H1 (cell line): ENCODE data around the gene ARMC12. TPM values are rescaled to one million over a fixed set of nuclear protein-coding genes. Genes with fewer than 3 reads are reported as not detected.

ENCODE experiments used
- CTCF ChIA-PET: fragments of 300-600 bp; sonication (Branson Sonifier 250); formaldehyde crosslinking; loops from one replicate; lab custom pipeline; 2021; ENCODE audit not compliant: partially characterized antibody; lab: Charles Lee
- POLR2A ChIA-PET: fragments of 300-600 bp; sonication (Branson Sonifier 250); formaldehyde crosslinking; loops from one replicate; lab custom pipeline; 2021; ENCODE audit warnings: inconsistent platforms; ENCODE audit not compliant: partially characterized antibody; lab: Charles Lee
- DNase-seq, 2 experiments: peaks; one replicate each; pipeline versions ENCODE4 v3.0.0 to v3.0.0-alpha.2; 2010 to 2022; ENCODE audit warnings: low spot score in 2 of 2, low read depth in 1 of 2, mixed read lengths in 1 of 2
- FAIRE-seq: peaks from 2 replicates; lab custom pipeline; 2011; peaks lifted over from hg19 to GRCh38; lab: Jason Lieb, UNC
- H2AFZ ChIP-seq: 2 replicates; pipeline ENCODE4 v1.8.1; 2012; ENCODE audit warnings: low read length, inconsistent platforms
- H2AK5ac ChIP-seq: 2 replicates; pipeline ENCODE4 v1.6.1; 2013; ENCODE audit warnings: low read depth, low read length
- H2BK120ac ChIP-seq: replicated peaks from 2 replicates; pipeline ENCODE3; 2013; ENCODE audit warnings: low read depth, low read length, inconsistent platforms
- H2BK12ac ChIP-seq: 2 replicates; pipeline ENCODE4 v1.6.1; 2013; ENCODE audit warnings: low read depth, low read length
- H2BK15ac ChIP-seq: 2 replicates; pipeline ENCODE4 v1.6.1; 2013; ENCODE audit warnings: low read length
- H2BK20ac ChIP-seq: 2 replicates; pipeline ENCODE4 v1.6.1; 2013; ENCODE audit warnings: low read length
- H2BK5ac ChIP-seq: 2 replicates; pipeline ENCODE4 v1.6.1; 2013; ENCODE audit warnings: low read depth, low read length
- H3K14ac ChIP-seq: 2 replicates; pipeline ENCODE4 v1.6.1; 2013; ENCODE audit warnings: inconsistent platforms; ENCODE audit not compliant: insufficient read length
- H3K18ac ChIP-seq: 2 replicates; pipeline ENCODE4 v1.6.1; 2013; ENCODE audit warnings: low read length; ENCODE audit errors: extremely low read depth
- H3K23ac ChIP-seq: 2 replicates; pipeline ENCODE4 v1.6.1; 2013; ENCODE audit warnings: inconsistent platforms; ENCODE audit not compliant: insufficient read length
- H3K23me2 ChIP-seq: 2 replicates; pipeline ENCODE4 v1.6.1; 2013; ENCODE audit warnings: low read depth, low read length
- H3K27ac ChIP-seq: 2 replicates; pipeline ENCODE4 v1.6.1; 2011; ENCODE audit warnings: low read depth, low read length, inconsistent platforms
- H3K27me3 ChIP-seq, 4 experiments: replicated peaks in 1 of 4; 1 replicate in 1 of 4; 2 replicates in 3 of 4; pipeline versions ENCODE4 v1.6.1 to v1.8.1; 2011 to 2013; ENCODE audit warnings: low read length in 3 of 4, mild to moderate bottlenecking in 3 of 4, inconsistent platforms in 2 of 4, mixed read lengths in 2 of 4, moderate library complexity in 1 of 4; ENCODE audit not compliant: control insufficient read depth in 3 of 4, insufficient read depth in 3 of 4; ENCODE audit errors: extremely low read depth in 1 of 4
- H3K36me3 ChIP-seq, 4 experiments: 2 replicates each; pipeline versions ENCODE4 v1.6.1 to v1.8.1; 2011 to 2013; ENCODE audit warnings: mild to moderate bottlenecking in 4 of 4, low read length in 3 of 4, moderate library complexity in 2 of 4, control low read depth in 1 of 4, inconsistent platforms in 1 of 4; ENCODE audit not compliant: insufficient read depth in 4 of 4, control insufficient read depth in 2 of 4
- H3K4ac ChIP-seq: replicated peaks from 2 replicates; pipeline ENCODE3; 2013; ENCODE audit warnings: low read length, low read depth, mixed read lengths, inconsistent platforms; ENCODE audit not compliant: insufficient read length
- H3K4me1 ChIP-seq, 4 experiments: replicated peaks in 1 of 4; 1 replicate in 1 of 4; 2 replicates in 3 of 4; pipeline versions ENCODE4 v1.6.1 to v1.8.1; 2011 to 2013; ENCODE audit warnings: low read length in 3 of 4, inconsistent platforms in 2 of 4, mixed read lengths in 1 of 4; ENCODE audit not compliant: insufficient read depth in 4 of 4, control insufficient read depth in 3 of 4
- H3K4me2 ChIP-seq, 2 experiments: 2 replicates each; pipeline versions ENCODE4 v1.6.1 to v1.8.1; 2011 to 2013; ENCODE audit warnings: low read depth in 2 of 2, low read length in 2 of 2, control low read depth in 1 of 2, inconsistent platforms in 1 of 2, mild to moderate bottlenecking in 1 of 2; ENCODE audit not compliant: insufficient read depth in 1 of 2
- H3K4me3 ChIP-seq, 4 experiments: fragments of 200-600, 300-600 bp in 1 of 4; sonication (generic), shearing (Covaris generic), sonication (Bioruptor Twin) in 1 of 4; 2 replicates each; pipeline versions ENCODE4 v1.5.1 to v1.8.1; 2011 to 2016; ENCODE audit warnings: low read length in 4 of 4, low read depth in 3 of 4, control low read depth in 2 of 4, inconsistent platforms in 2 of 4, mild to moderate bottlenecking in 2 of 4, mixed read lengths in 1 of 4, moderate library complexity in 1 of 4; ENCODE audit not compliant: insufficient read depth in 2 of 4; ENCODE audit errors: extremely low read depth in 1 of 4
- H3K56ac ChIP-seq: replicated peaks from 2 replicates; pipeline ENCODE3; 2013; ENCODE audit warnings: low read depth, mild to moderate bottlenecking, mixed read lengths, low read length, inconsistent platforms; ENCODE audit not compliant: insufficient read length
- H3K79me1 ChIP-seq: 2 replicates; pipeline ENCODE4 v1.6.1; 2013; ENCODE audit warnings: low read depth, low read length, control low read depth
- H3K79me2 ChIP-seq, 2 experiments: 2 replicates each; pipeline versions ENCODE4 v1.6.1 to v1.8.1; 2012 to 2013; ENCODE audit warnings: low read length in 2 of 2, mild to moderate bottlenecking in 2 of 2, inconsistent platforms in 1 of 2; ENCODE audit not compliant: insufficient read depth in 2 of 2, control insufficient read depth in 1 of 2
- H3K9ac ChIP-seq, 4 experiments: replicated peaks in 1 of 4; 1 replicate in 1 of 4; 2 replicates in 3 of 4; pipeline versions ENCODE4 v1.6.1 to v1.8.1; 2011 to 2013; ENCODE audit warnings: low read depth in 3 of 4, low read length in 3 of 4, control low read depth in 2 of 4, mild to moderate bottlenecking in 2 of 4, moderate library complexity in 2 of 4, inconsistent platforms in 1 of 4; ENCODE audit errors: extremely low read depth in 1 of 4
- H3K9me3 ChIP-seq, 2 experiments: 2 replicates each; pipeline versions ENCODE4 v1.6.1 to v1.8.1; 2012 to 2013; ENCODE audit warnings: mild to moderate bottlenecking in 2 of 2, moderate library complexity in 2 of 2, control low read depth in 1 of 2, inconsistent platforms in 1 of 2, low read depth in 1 of 2, low read length in 1 of 2, mixed read lengths in 1 of 2; ENCODE audit not compliant: insufficient read depth in 2 of 2
- H4K20me1 ChIP-seq, 2 experiments: replicated peaks in 1 of 2; 2 replicates each; pipeline versions ENCODE3 to v1.8.1; 2011 to 2013; ENCODE audit warnings: inconsistent platforms in 2 of 2, low read length in 2 of 2, mild to moderate bottlenecking in 1 of 2; ENCODE audit not compliant: insufficient read depth in 2 of 2, control insufficient read depth in 1 of 2
- H4K5ac ChIP-seq: 2 replicates; pipeline ENCODE4 v1.6.1; 2013; ENCODE audit warnings: low read length, low read depth, mixed read lengths, inconsistent platforms; ENCODE audit not compliant: insufficient read length
- H4K8ac ChIP-seq: 2 replicates; pipeline ENCODE4 v1.8.0; 2013; ENCODE audit warnings: mild to moderate bottlenecking, moderate library complexity, low read length, inconsistent platforms; ENCODE audit not compliant: insufficient read depth; ENCODE audit errors: extremely low read depth
- H4K91ac ChIP-seq: replicated peaks from 2 replicates; pipeline ENCODE3; 2013; ENCODE audit warnings: low read length, mixed read lengths, inconsistent platforms; ENCODE audit not compliant: insufficient read length
- ASH2L ChIP-seq: fragments of 200-600, 300-600 bp; sonication (generic); IDR thresholded peaks from one replicate; pipeline ENCODE4 v1.7.1; 2017; ENCODE audit warnings: low read length
- BACH1 ChIP-seq: IDR thresholded peaks from 2 replicates; pipeline ENCODE4 v1.6.1; 2012; ENCODE audit warnings: low read length, improper control_type of control experiment
- EZH2 ChIP-seq: fragments of 200-600 bp; sonication (generic); IDR thresholded peaks from 2 replicates; pipeline ENCODE4 v1.7.1; 2012; ENCODE audit warnings: low read depth, mild to moderate bottlenecking, moderate library complexity, low read length, inconsistent platforms; ENCODE audit not compliant: severe bottlenecking
- POLR2A ChIP-seq, 2 experiments: IDR thresholded peaks; 1 replicate in 1 of 2; 2 replicates in 1 of 2; pipeline ENCODE4 v1.6.1; 2011; ENCODE audit warnings: low read depth in 2 of 2, low read length in 2 of 2, mild to moderate bottlenecking in 2 of 2; ENCODE audit errors: control extremely low read depth in 1 of 2
- RBBP5 ChIP-seq: IDR thresholded peaks from 2 replicates; pipeline ENCODE4 v1.7.1; 2012; ENCODE audit warnings: low read depth, mild to moderate bottlenecking, inconsistent platforms, low read length, moderate library complexity, borderline replicate concordance
- SP1 ChIP-seq: IDR thresholded peaks from 2 replicates; pipeline ENCODE4 v1.6.1; 2011; ENCODE audit warnings: low read depth, low read length
- TAF1 ChIP-seq: IDR thresholded peaks from 2 replicates; pipeline ENCODE4 v1.6.1; 2011; ENCODE audit warnings: mild to moderate bottlenecking, low read depth, low read length
- TCF12 ChIP-seq: IDR thresholded peaks from 2 replicates; pipeline ENCODE4 v1.6.1; 2011; ENCODE audit warnings: low read depth, mild to moderate bottlenecking, low read length
- WGBS, 2 experiments: shearing (Covaris generic) in 1 of 2; methylation state at CpG; one replicate each; pipeline versions ENCODE4 v1.1.6 to v1.1.7; 2013 to 2015; ENCODE audit warnings: low lambda C conversion rate in 2 of 2, mixed read lengths in 2 of 2, inconsistent platforms in 1 of 2, low coverage in 1 of 2, missing lambda C conversion rate in 1 of 2; ENCODE audit not compliant: insufficient replicate concordance in 2 of 2, insufficient coverage in 1 of 2, insufficient read length in 1 of 2; ENCODE audit errors: extremely low coverage in 1 of 2, missing lambda C conversion rate in 1 of 2; 5-methylcytosine and 5-hydroxymethylcytosine counted together
- polyA plus RNA-seq, 7 experiments: library from polyadenylated mRNA; depleted of rRNA in 3 of 7; stranded (reverse) in 5 of 7; unstranded in 2 of 7; fragments of >200 nt in 5 of 7; fragments of 200-250 nt in 2 of 7; gene quantifications; 1 replicate in 5 of 7; 2 replicates in 1 of 7; 4 replicates in 1 of 7; pipeline versions ENCODE4 v1.2.1 to v1.2.3, GENCODE V29; 2011 to 2013; ENCODE audit warnings: missing spikeins in 2 of 7, mixed read lengths in 2 of 7
- total RNA-seq: library from RNA; stranded (reverse); fragmentation: NEBNext Ultra II Directional; extraction: Animal tissue kit (Norgen Biotek cat#: 25700); gene quantifications from 2 replicates; pipeline ENCODE4 v1.2.1, GENCODE V29; 2021

ARMC12 gene
- total and polyA plus RNA-seq, 2 of the 8 experiments (the other 6 are each of a cell fraction or from before 2014, with no cell fraction given): 0.86 to 3.7 TPM

DNA sequence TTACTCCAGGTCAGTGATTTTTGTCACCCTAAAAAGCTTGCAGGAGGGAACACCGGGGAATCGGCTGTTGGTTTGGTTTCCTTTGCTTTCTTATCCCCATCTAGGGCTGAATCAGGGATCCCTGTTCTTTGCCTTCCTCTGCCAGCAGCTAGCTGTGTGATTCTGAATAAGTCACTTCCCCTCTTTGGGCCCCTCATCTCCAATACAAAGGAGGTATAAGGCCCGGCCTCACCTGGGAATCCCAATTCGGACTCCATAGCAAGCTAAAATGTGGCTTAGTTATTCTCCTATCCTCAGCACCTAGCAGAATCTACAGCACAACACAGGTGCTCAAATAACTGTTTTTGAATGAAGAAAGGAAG is 18.5 kb upstream of the ARMC12 start:
- peak overlapping the region; percentile 68; the same call in 1 of the 2 replicates for H2BK5ac ChIP-seq
- H2AK5ac ChIP-seq: no peak overlapping the region
- no peaks in the 10 kb centered on the region for H3K9me3 ChIP-seq
- H3K4me1 ChIP-seq: peaks cover 14 to 40% (median 28%) of the 10 kb centered on the region in 4 experiments
- H3K4ac ChIP-seq: no peak overlapping the region
- peak overlapping the region; percentile 34 to 50 for H3K4me2 ChIP-seq
- H4K20me1 ChIP-seq: no peaks in the 10 kb centered on the region
- peak overlapping the region; percentile 31 for H2BK120ac ChIP-seq
- TF ChIP-seq TAF1 (peak; percentile 39; the same call in 1 of the 2 replicates), POLR2A (IDR thresholded peaks at IDR 0.05; ENCODE audit: control extremely low read depth in 1 of 2, low read depth in 2 of 2, low read length in 2 of 2) (peak in 1 of 2 experiments; percentile 67; a peak in 2 of 3 replicates), ASH2L (peak; percentile 75), SP1 (peak; percentile 45; the same call in 1 of the 2 replicates), EZH2 (peak; percentile 35), RBBP5 (peak; percentile 67), BACH1 (no peak), TCF12 (no peak)
- 37% methylated on average over 4 of the region's 4 CpGs; no CpG with 5 or more reads in 1 of the 2 experiments for WGBS, 2 experiments
- peak overlapping the region; percentile 27; the same call in 1 of the 2 replicates for H3K27ac ChIP-seq
- no peak overlapping the region for H4K8ac ChIP-seq
- 0 out of 7 replicates have a peak, but pooled peaks cover 0 to 3% (median 0%) of the 10 kb centered on the region in 4 experiments for H3K27me3 ChIP-seq
- no peak overlapping the region; the same call in 1 of the 2 replicates for H2BK12ac ChIP-seq
- H3K14ac ChIP-seq: no peak overlapping the region
- 0 out of 2 replicates have a peak overlapping the region, but pooled peaks have one; percentile 21 for H2AFZ ChIP-seq
- ChIA-PET CTCF (interaction anchor here (1.0 to 1.2 kb wide), 5 partner anchors 9 to 166 kb away, joined by 3 to 6 read pairs (median 4); no protein-coding TSS in a partner anchor), POLR2A (interaction anchor here (0.9 to 2.7 kb wide), 5 partner anchors 9 to 222 kb away, joined by 3 to 16 read pairs (median 4); no protein-coding TSS in a partner anchor)
- H3K4me3 ChIP-seq: 0 out of 8 replicates have a peak overlapping the region, but pooled peaks of 1 of the 4 experiments have one; percentile 9
- H3K79me1 ChIP-seq: no peaks in the 10 kb centered on the region
- H3K36me3 ChIP-seq: no peaks in the 10 kb centered on the region
- peak overlapping the region; percentile 6; the same call in 1 of the 2 replicates for H2BK20ac ChIP-seq
- peak overlapping the region in 2 of 4 experiments; percentile 20 to 41; a peak in 1 of 7 replicates for H3K9ac ChIP-seq
- H3K56ac ChIP-seq: peak overlapping the region; percentile 3
- H3K23me2 ChIP-seq: no peaks in the 10 kb centered on the region
- no peak for DNase-seq
- no peak overlapping the region for H3K23ac ChIP-seq
- H2BK15ac ChIP-seq: no peak overlapping the region
- FAIRE-seq: no peak
- no peaks in the 10 kb centered on the region for H3K79me2 ChIP-seq
- H4K5ac ChIP-seq: peak overlapping the region; percentile 13
- H3K18ac ChIP-seq: peak overlapping the region; percentile 41; the same call in 1 of the 2 replicates
- peak overlapping the region; percentile 58 for H4K91ac ChIP-seq
